OCI-M2 (cell line): ENCODE results near the gene BIRC7.

Source experiments
- DNase-seq: peaks from one replicate; lab custom pipeline; 2025; ENCODE audit not compliant: unreplicated experiment; lab: John Stamatoyannopoulos, UW

BIRC7 gene

DNA sequence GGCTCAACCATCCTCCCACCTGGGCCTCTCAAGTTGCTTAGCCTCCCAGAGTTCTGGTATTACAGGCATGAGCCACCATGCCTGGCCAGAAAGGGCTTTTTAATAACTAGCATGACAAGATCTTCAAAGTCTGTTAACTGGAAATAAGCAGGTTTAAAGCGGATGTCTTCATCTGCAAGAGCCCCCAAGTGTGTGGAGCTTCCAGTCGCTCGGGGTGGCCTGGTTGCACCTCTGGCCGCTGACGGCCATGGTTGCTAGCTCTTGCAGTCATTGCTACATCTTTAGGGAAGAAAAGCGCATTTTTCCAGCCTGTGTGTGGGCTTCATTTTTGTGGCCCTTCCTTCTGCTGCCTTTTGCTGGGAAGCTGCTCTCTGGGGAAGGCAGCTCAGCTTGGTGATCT lies 44.7 kb downstream of the BIRC7 start:
- no peak for DNase-seq

- no peak for DNase-seq
Observed at GRCh38 chr20:63280929-63281545, 45.3 kb downstream of the BIRC7 start.

DNA sequence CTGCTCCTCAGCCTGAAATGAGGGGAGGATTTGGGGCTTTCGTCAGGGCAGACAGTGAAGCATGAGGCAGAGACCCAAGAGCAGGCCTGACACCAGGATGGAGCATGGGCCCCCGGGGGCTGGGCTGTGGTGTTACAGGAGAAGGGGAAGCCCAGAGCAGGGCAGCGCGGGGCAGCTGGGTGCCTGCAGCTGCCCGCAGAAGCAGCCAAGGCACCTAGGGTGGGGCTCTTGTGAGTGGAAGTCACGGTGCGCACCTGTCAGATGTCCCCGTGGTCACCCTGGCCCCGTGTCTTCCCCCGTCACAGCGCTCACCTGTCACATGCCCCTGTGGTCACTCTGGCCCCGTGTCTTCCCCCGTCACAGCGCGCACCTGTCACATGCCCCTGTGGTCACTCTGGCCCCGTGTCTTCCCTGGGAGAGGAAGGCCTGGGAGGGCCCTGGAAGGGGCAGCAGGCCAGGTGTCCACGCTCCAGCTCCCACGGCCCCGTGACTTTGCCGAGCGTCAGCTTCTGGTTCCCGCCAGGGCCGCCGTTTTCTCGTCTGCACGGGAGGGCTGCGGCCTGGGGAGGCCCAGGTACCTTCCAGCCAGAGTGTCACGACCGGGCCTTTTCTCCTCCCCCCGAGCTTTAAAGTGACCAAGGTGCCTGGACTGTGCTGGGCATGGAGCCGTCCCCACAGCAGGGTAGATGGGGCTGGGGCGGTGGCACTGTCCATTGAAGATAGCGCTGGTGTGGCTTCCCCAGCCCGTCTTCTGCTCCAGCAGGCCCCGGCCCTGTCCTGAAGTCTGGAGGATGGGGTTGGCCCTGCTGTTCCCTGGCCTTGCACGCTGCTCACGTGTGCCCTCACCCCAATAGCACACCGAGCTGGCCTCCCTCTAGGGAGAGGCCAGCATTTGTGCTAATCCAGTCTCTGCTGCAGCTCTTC lies 46.3 kb downstream of the BIRC7 start:
- no peak for DNase-seq

DNA sequence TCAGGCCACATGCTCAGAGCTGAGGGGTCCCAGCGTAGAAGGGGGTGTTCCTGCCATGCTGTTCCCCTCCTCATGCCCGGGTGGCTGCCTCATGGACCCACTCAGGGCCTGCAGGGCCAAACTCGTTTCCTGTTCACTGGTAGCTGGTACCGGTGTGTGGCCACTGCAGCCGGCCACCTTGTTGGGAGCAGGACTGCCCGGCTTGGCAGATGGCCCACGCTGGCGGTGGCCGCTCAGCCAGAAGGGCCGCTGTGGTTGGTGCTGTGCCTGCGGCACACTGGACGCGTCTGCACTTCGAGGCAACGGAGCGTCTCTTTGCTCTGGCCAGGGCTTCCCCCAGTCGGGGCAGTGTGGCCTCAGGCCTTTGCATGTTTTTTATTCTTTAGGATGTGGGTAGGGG lies 47.2 kb downstream of the BIRC7 start:
- no peak for DNase-seq

DNA sequence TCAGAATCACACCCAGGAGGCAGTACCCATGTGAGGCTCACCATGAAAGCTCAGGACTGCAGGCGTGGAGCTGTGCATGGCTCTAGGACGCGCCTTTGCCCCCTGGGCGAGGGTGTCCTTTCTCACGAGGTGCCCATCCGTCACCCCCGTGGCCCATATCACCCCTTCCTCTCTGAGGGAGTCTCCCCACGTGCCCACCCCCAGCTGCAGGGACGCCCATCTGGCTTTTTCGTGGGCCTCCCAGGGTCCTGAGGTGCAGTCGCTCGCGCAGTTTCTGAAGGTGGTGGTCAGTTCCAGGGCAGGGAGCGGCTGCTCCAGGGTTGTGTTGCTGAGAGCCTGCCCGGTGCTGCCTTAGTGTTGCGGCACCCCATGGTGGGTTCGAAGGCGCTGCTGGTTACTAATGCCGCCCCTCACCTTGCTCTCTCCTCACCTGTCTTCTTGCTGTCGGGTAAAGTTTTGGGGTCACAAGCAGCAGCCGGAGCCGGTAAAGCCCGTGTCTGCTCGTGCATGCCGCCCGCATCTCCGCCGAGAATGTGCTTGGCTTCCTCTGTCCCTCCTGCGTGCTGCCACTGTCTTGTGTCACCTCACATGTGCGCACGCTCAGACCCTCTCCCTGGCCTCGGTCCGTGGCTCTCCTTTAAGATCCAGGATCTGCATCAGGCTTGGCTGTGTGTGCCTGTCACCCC lies 47.8 kb downstream of the BIRC7 start:
- no peak for DNase-seq

DNA sequence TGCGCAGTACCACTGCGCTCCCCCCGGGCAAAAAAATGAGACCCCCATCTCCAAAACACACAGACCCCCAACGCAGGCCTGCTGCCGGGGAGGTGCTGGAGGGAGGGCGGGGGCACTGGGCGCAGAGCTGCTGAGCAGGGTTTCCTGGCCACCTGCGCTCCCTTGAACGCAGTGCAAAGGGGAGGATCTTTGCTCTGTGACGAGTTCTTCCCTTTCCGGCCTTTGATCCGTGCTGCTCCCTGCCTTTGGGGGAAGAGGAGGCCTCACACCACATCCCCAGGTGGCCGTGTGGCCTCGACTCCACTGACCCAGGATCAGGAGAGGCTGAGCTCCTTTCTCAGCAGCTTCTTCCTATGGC lies 48.4 kb downstream of the BIRC7 start:
- no peak for DNase-seq

DNA sequence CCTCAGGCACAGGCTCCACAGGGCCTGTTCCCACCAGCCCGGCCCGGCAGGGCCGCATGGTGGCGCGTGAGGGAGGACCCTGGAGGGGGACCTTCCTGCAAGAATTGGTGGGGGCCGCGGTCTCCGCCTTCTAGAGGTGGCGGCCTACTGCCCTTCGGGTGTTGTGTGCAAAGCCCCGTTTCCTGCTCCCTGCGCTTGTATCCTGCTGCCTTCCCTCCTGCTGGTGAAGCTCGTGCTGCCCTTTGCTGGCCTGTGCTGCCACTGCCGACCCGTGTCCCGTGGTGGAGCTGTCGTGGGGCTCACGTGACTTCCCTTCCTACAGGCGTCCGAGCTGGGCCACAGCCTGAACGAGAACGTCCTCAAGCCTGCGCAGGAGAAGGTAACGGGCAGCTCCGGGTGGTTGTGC lies 48.8 kb downstream of the BIRC7 start:
- no peak for DNase-seq

DNA sequence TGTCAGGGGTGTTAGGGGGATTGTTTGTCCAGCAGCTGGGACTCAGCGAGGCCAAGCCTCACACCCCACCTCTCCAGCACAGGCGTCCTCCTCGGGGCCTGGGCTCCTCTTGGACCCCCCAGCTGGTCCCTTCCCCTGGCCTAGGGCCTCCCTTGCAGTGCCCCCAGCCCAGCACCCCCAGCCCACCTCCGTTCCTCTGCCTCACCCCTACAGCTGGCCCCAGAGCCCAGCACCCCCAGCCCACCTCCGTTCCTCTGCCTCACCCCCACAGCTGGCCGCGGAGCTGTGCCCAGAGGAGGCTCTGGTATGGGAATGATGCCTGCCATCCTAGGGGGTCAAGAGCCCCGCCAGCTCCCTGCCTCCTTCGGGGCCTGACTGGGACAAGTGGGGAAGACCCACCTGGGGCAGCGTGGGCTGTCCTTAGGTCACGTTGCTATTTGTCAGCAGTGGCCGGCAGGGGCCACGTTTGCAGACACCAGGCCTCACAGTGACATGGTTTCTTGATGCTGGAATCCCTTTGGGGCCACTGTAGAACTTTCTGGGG lies 49.3 kb downstream of the BIRC7 start:
- no peak for DNase-seq

GRCh38 chr20:63285636-63286615 lies 50.2 kb downstream of the BIRC7 start:
- no peak for DNase-seq

DNA sequence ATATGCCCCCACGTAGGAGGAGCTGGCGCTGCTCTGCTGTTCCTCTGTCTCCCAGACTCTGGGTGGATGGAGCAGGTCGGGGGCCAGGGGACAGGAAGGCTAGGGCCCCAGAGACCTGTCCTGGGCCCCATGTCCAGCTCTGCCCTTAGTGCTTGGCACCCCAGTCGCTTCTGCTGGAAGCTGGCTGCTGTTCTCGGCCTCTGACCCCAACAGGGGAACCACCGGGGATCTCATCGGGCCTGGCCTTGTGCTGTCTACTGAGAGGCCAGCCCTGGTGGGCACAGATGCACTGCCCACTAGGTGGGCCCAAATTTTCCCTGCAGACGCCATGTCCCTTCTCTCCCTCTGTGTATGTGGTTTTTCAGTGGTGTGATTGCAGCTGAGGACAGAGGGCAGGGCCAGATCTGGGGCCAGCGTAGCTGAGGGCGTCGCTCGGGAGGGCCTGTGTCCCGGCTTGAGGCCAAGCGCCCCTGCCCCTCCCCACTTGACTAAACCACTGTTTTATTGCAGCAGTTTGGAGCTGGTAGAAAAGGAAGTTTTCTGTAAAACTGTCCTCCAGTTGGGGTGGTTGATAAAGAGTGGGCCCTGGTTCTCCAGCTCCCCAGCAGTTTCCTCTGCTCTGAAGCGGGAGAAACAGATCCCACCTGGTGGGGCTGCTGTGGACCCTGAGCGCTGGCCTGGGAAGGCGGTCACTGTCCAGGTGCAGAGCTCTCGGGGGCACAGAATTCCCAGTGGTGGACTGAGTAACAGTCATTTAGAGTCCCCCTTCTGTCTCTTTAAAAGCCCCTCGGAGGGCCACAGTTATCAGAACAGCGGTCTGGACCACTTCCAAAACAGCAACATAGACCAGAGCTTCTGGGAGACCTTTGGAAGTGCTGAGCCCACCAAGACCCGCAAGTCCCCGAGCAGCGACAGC lies 51.3 kb downstream of the BIRC7 start:
- DNase-seq = no peak

GRCh38 chr20:63287697-63288580 lies 52.2 kb downstream of the BIRC7 start:
- DNase-seq = no peak

DNA sequence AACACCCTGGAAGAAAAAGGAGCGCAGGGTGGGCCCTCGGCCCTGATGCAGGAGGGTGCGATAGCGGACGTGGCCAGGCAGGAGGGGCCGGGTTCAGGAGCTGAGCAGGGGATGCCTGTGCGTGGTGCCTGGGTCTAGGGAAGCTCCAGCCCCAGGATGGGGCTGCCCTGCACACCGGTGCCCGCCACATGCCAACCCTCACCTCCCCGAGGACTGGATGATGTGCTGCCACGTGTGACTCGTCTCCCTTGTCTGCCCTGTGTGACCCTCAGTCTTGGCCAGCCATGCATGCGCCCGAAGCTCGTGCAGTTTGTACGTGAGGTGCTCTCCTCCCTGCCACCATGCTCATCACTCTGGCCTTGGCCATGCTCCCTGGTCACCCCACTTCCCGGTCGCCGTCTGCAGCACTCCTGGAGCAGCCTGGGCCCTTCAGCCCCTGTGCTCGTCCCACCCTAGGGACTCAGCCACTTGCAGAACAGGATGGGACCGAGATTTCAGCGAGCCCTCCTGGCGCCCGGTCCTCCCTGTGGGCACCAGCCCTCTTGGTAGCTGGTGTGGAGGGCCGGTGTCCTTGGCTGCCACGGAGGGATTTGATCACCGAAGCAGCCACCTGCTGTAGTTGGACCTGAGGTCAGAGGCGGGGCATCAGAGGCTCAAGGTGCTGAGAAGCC lies 53.0 kb downstream of the BIRC7 start:
- no peak for DNase-seq

GRCh38 chr20:63289311-63290135 lies 53.8 kb downstream of the BIRC7 start:
- DNase-seq = no peak
